ENCODE results near the gene MASP2. TPM values are rescaled to one million over a fixed set of nuclear protein-coding genes. Genes with fewer than 3 reads are reported as not detected.

The MASP2 gene
- total and polyA plus RNA-seq, 2 of the 8 experiments (the other 6 are each of a cell fraction or from before 2014, with no cell fraction given) = 0.54 to 1.2 TPM

DNA sequence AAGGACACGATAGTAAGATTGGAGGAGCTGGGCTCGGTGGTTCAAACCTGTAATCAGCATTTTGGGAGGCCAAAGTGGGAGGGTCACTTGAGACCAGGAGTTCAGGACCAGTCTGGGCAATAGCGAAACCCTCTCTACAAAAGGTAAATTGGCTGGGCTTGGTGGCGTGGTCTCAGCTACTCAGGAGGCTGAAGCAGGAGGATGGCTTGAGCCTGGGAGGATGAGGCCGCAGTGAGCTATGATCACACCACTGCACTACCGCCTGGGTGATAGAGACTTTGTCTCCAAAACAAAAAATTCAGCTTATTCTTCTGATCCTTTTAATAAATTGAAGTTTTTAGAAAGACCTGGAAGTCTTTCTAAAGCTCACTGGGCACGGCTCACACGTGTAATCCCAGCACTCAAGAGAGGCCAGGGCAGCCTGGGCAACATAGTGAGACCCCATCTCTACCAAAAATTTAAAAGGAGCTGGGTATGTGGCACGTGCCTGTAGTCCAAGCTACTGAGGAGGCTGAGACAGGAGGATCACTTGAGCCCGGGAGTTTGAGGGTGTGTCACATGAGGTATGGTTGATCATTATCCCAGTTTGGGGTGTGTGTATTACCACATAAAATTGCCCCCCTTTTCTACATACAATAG, 15.3 kb downstream of the MASP2 start:
- H3K27ac ChIP-seq (ENCODE audit: low read depth, low read length) = no peak overlapping the region
- no peak overlapping the region for H3K4ac ChIP-seq (replicated peaks; ENCODE audit: insufficient read length, low read depth, low read length)
- H2BK12ac ChIP-seq (ENCODE audit: low read depth, low read length) = no peak overlapping the region; the same call in 1 of the 2 replicates
- H3K23ac ChIP-seq (ENCODE audit: insufficient read length) = no peak overlapping the region
- H2BK5ac ChIP-seq (ENCODE audit: low read depth, low read length) = no peak overlapping the region
- no peaks in the 10 kb centered on the region for H3K79me1 ChIP-seq (ENCODE audit: low read depth, low read length)
- no peak overlapping the region for H3K18ac ChIP-seq (ENCODE audit: extremely low read depth, low read length)
- no peak overlapping the region for H4K91ac ChIP-seq (replicated peaks; ENCODE audit: insufficient read length, low read length)
- H4K5ac ChIP-seq (ENCODE audit: insufficient read length, low read depth, low read length) = no peak overlapping the region
- H3K9ac ChIP-seq (replicated peaks in 1 of 4; ENCODE audit: extremely low read depth in 1 of 4, low read depth in 3 of 4, low read length in 3 of 4) = no peak overlapping the region
- no peak overlapping the region for H3K56ac ChIP-seq (replicated peaks; ENCODE audit: insufficient read length, low read depth, low read length)
- no peak overlapping the region for H3K14ac ChIP-seq (ENCODE audit: insufficient read length)
- no peaks in the 10 kb centered on the region for H3K23me2 ChIP-seq (ENCODE audit: low read depth, low read length)
- peaks cover 0 to 4% (median 0%) of the 10 kb centered on the region in 4 experiments; a peak in 2 of 7 replicates for H3K4me1 ChIP-seq (replicated peaks in 1 of 4; ENCODE audit: control insufficient read depth in 3 of 4, insufficient read depth in 4 of 4, low read length in 3 of 4)
- DNase-seq (ENCODE audit: low read depth in 1 of 2, low spot score in 2 of 2) = peak in 1 of 2 experiments; percentile 40
- H4K20me1 ChIP-seq (replicated peaks in 1 of 2; ENCODE audit: control insufficient read depth in 1 of 2, insufficient read depth in 2 of 2, low read length in 2 of 2) = peaks cover 0 to 4% of the 10 kb centered on the region in 2 experiments
- H2BK120ac ChIP-seq (replicated peaks; ENCODE audit: low read depth, low read length) = no peak overlapping the region
- H2BK15ac ChIP-seq (ENCODE audit: low read length) = no peak overlapping the region
- H3K4me2 ChIP-seq (ENCODE audit: insufficient read depth in 1 of 2, low read depth in 2 of 2, low read length in 2 of 2) = no peak overlapping the region
- ChIA-PET CTCF (ENCODE audit: partially characterized antibody) (interaction anchor here (0.6 to 1.7 kb wide), 3 partner anchors 26 to 92 kb away, joined by 3 to 6 read pairs (median 3); no protein-coding TSS in a partner anchor), POLR2A (ENCODE audit: partially characterized antibody) (interaction anchor here (0.6 to 3.2 kb wide), 13 partner anchors 10 to 614 kb away, joined by 3 to 20 read pairs (median 6); partner anchors contain the start of genes EXOSC10 and TARDBP)
- H3K79me2 ChIP-seq (ENCODE audit: control insufficient read depth in 1 of 2, insufficient read depth in 2 of 2, low read length in 2 of 2) = no peaks in the 10 kb centered on the region
- no peak overlapping the region for H2BK20ac ChIP-seq (ENCODE audit: low read length)
- H3K36me3 ChIP-seq (ENCODE audit: control insufficient read depth in 2 of 4, insufficient read depth in 4 of 4, low read length in 3 of 4) = peaks cover 0 to 11% (median 1%) of the 10 kb centered on the region in 4 experiments; a peak in 4 of 8 replicates
- TF ChIP-seq, protein P1, sequence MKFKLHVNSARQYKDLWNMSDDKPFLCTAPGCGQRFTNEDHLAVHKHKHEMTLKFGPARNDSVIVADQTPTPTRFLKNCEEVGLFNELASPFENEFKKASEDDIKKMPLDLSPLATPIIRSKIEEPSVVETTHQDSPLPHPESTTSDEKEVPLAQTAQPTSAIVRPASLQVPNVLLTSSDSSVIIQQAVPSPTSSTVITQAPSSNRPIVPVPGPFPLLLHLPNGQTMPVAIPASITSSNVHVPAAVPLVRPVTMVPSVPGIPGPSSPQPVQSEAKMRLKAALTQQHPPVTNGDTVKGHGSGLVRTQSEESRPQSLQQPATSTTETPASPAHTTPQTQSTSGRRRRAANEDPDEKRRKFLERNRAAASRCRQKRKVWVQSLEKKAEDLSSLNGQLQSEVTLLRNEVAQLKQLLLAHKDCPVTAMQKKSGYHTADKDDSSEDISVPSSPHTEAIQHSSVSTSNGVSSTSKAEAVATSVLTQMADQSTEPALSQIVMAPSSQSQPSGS (IDR thresholded peaks at IDR 0.05; ENCODE audit: low read length) = no peak
- TF ChIP-seq RNF2 (IDR thresholded peaks at IDR 0.05; ENCODE audit: borderline replicate concordance, low read depth, low read length, missing control alignments, poor library complexity, severe bottlenecking) = no peak
- no peak overlapping the region for H4K8ac ChIP-seq (ENCODE audit: extremely low read depth, insufficient read depth, low read length)
- no peaks in the 10 kb centered on the region for H3K27me3 ChIP-seq (replicated peaks in 1 of 4; ENCODE audit: control insufficient read depth in 3 of 4, extremely low read depth in 1 of 4, insufficient read depth in 3 of 4, low read length in 3 of 4)
- no peak overlapping the region for H2AFZ ChIP-seq (ENCODE audit: low read length)
- WGBS, 2 experiments (ENCODE audit: extremely low coverage in 1 of 2, insufficient coverage in 1 of 2, insufficient read length in 1 of 2, insufficient replicate concordance in 2 of 2, low coverage in 1 of 2, low lambda C conversion rate in 2 of 2, missing lambda C conversion rate in 1 of 2) = 92% methylated on average over 10 of the region's 10 CpGs; no CpG with 5 or more reads in 1 of the 2 experiments
- no peaks in the 10 kb centered on the region; a peak in 1 of 4 replicates for H3K9me3 ChIP-seq (ENCODE audit: insufficient read depth in 2 of 2, low read depth in 1 of 2, low read length in 1 of 2)
- H3K4me3 ChIP-seq (ENCODE audit: extremely low read depth in 1 of 4, insufficient read depth in 2 of 4, low read depth in 3 of 4, low read length in 4 of 4) = no peak overlapping the region
- FAIRE-seq = no peak
- H2AK5ac ChIP-seq (ENCODE audit: low read depth, low read length) = no peak overlapping the region
